CD4-positive, alpha-beta T cell (primary cell): ENCODE data around the gene AADACL4. TPM values are rescaled to one million over a fixed set of nuclear protein-coding genes. Genes with fewer than 3 reads are reported as not detected.
"Not testable (repeated sequence)": the region's sequence is repeated elsewhere in the genome, so short reads cannot be mapped to it uniquely, and the experiment has no call there.

ENCODE experiments used
- ATAC-seq: fragments of 200-7000 bp; cut with Tn5 transposase; one replicate; pipeline ENCODE4 v1.10.0; 2022; ENCODE audit warnings: mild to moderate bottlenecking; ENCODE audit not compliant: poor library complexity
- CTCF ChIA-PET: fragments of 350-600 bp; sonication (Branson Sonifier 250); formaldehyde crosslinking; loops from one replicate; lab custom pipeline; 2021; ENCODE audit warnings: antibody characterized with exemption, inconsistent platforms; lab: Charles Lee
- POLR2A ChIA-PET: fragments of 350-600 bp; sonication (Branson Sonifier 250); formaldehyde crosslinking; loops from one replicate; lab custom pipeline; 2021; ENCODE audit warnings: antibody characterized with exemption, inconsistent platforms; lab: Charles Lee
- DNase-seq, 14 experiments: peaks; one replicate each; pipeline ENCODE4 v3.0.0-alpha.2; 2013 to 2020; ENCODE audit warnings: mixed read lengths in 2 of 14
- H3K27ac ChIP-seq, 2 donors: one replicate each; pipeline versions ENCODE4 v1.5.1 to v1.7.0; 2013; ENCODE audit warnings: low read length in 2 of 2, low read depth in 1 of 2, mild to moderate bottlenecking in 1 of 2
- H3K27me3 ChIP-seq, 2 experiments: 1 replicate in 1 of 2; 2 replicates in 1 of 2; pipeline versions ENCODE4 v1.6.1 to v1.7.0; 2013; ENCODE audit warnings: low read length in 2 of 2, control low read depth in 1 of 2, mild to moderate bottlenecking in 1 of 2, moderate library complexity in 1 of 2; ENCODE audit not compliant: insufficient read depth in 2 of 2, control insufficient read depth in 1 of 2
- H3K36me3 ChIP-seq: one replicate; pipeline ENCODE4 v1.6.1; 2013; ENCODE audit warnings: low read length, control low read depth; ENCODE audit not compliant: insufficient read depth
- H3K4me1 ChIP-seq: one replicate; pipeline ENCODE4 v1.6.1; 2013; ENCODE audit warnings: low read length, control low read depth; ENCODE audit not compliant: insufficient read depth
- H3K4me3 ChIP-seq: one replicate; pipeline ENCODE4 v1.5.1; 2013; ENCODE audit warnings: mild to moderate bottlenecking, low read length, moderate library complexity
- H3K9me3 ChIP-seq, 2 experiments: 1 replicate in 1 of 2; 2 replicates in 1 of 2; pipeline versions ENCODE4 v1.6.1 to v1.7.0; 2013; ENCODE audit warnings: low read length in 2 of 2, mild to moderate bottlenecking in 2 of 2, control low read depth in 1 of 2, moderate library complexity in 1 of 2; ENCODE audit not compliant: control insufficient read depth in 1 of 2, insufficient read depth in 1 of 2
- H3K27ac Mint-ChIP-seq: one replicate; pipeline ENCODE4 v1.8.0; 2020; ENCODE audit warnings: mixed read lengths
- H3K27me3 Mint-ChIP-seq: one replicate; pipeline ENCODE4 v1.8.0; 2021; ENCODE audit warnings: mixed read lengths
- H3K36me3 Mint-ChIP-seq: one replicate; pipeline ENCODE4 v1.8.0; 2021; ENCODE audit warnings: low read depth, mixed read lengths
- H3K4me1 Mint-ChIP-seq: one replicate; pipeline ENCODE4 v1.8.0; 2021; ENCODE audit warnings: low read depth, mixed read lengths
- H3K4me3 Mint-ChIP-seq: one replicate; pipeline ENCODE4 v1.8.0; 2020; ENCODE audit warnings: mild to moderate bottlenecking, mixed read lengths
- H3K9me3 Mint-ChIP-seq: one replicate; pipeline ENCODE4 v1.8.0; 2020; ENCODE audit warnings: mixed read lengths
- intact Hi-C, 2 experiments: fragments of 100-400 bp; cut with DNase I in 1 of 2; cut with micrococcal nuclease in 1 of 2; formaldehyde crosslinking; loops; one replicate each; pipeline versions ENCODE4 v1.15.1 to v1.9.0; 2023 to 2025; cut with DNase I, micrococcal nuclease
- total RNA-seq, 174 experiments: library from RNA in 2 of 174; stranded (reverse) in 2 of 174; gene quantifications; one replicate each; pipeline ENCODE4 v1.2.3 and lab custom pipeline; 2021 to 2026
- TF ChIP-seq, protein P1 (sequence below): fragments of 200-600 bp; IDR thresholded peaks from one replicate; pipeline ENCODE4 v1.8.0; 2022; ENCODE audit warnings: antibody characterized with exemption, mild to moderate bottlenecking

The AADACL4 gene
- total RNA-seq, 2 experiments from 2014 or later: not detected

DNA sequence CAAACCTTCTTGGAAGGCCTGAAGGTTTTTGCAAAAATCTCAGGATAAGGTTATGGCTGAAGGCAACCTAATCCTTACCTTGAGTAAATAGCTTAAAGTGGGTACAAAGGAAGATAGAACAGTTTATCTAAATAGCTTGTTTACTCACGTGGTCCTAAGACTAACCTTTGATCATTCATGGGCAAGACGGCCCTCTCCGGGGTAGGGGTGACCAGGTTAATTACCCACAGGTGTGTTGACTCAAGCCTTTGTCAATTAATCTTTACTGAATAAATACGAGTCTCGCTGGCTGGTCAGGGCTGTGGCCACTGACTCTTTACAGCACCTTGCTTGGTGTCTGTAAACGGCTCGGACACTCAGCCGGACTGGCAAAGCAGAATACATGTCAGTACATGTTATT is 10.8 kb downstream of the AADACL4 start:
- intact Hi-C loops: loop anchor here (5.0 to 10.0 kb wide), 2 partner anchors 537 to 540 kb away; no protein-coding TSS in a partner anchor
- Mint-ChIP-seq H3K9me3 (no peaks in the 10 kb centered on the region), H3K27me3 (peaks cover 21% of the 10 kb centered on the region), H3K36me3 (no peaks in the 10 kb centered on the region), H3K27ac (no peak overlapping the region), H3K4me1 (peaks cover 3% of the 10 kb centered on the region), H3K4me3 (no peak overlapping the region)
- TF ChIP-seq, protein P1, sequence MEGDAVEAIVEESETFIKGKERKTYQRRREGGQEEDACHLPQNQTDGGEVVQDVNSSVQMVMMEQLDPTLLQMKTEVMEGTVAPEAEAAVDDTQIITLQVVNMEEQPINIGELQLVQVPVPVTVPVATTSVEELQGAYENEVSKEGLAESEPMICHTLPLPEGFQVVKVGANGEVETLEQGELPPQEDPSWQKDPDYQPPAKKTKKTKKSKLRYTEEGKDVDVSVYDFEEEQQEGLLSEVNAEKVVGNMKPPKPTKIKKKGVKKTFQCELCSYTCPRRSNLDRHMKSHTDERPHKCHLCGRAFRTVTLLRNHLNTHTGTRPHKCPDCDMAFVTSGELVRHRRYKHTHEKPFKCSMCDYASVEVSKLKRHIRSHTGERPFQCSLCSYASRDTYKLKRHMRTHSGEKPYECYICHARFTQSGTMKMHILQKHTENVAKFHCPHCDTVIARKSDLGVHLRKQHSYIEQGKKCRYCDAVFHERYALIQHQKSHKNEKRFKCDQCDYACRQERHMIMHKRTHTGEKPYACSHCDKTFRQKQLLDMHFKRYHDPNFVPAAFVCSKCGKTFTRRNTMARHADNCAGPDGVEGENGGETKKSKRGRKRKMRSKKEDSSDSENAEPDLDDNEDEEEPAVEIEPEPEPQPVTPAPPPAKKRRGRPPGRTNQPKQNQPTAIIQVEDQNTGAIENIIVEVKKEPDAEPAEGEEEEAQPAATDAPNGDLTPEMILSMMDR: no peak
- Histone ChIP-seq H3K27ac (no peak overlapping the region), H3K4me3 (no peak overlapping the region), H3K27me3 (no peaks in the 10 kb centered on the region), H3K36me3 (no peaks in the 10 kb centered on the region), H3K9me3 (no peaks in the 10 kb centered on the region), H3K4me1 (peaks cover 3% of the 10 kb centered on the region)
- DNase-seq (no peak), ATAC-seq (no peak)
- CTCF ChIA-PET: no interaction called here
- POLR2A ChIA-PET: no interaction called here

DNA sequence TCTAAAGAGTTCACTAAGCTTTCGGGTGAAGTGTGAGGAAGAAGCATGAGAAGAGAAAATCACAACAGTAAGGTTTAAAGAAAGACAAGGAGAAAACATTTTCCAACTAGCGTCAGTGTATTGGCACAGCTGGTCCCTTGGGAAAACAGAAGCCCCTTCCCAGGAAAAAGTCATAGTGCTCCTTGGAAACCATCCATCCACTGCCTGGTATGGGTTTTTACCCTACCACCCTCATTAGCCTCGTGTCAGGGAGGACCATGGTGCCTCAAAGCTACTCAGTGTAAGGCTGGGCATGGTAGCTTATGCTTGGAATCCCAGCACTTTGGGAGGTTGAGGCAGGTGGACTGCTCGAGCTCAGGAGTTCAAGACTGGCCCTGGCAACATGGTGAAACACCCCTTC is 12.7 kb downstream of the AADACL4 start:
- no peak for DNase-seq
- Histone ChIP-seq H3K9me3 (no peaks in the 10 kb centered on the region), H3K4me3 (no peak overlapping the region), H3K36me3 (no peaks in the 10 kb centered on the region), H3K4me1 (peaks cover 3% of the 10 kb centered on the region), H3K27me3 (no peaks in the 10 kb centered on the region), H3K27ac (no peak overlapping the region)
- Mint-ChIP-seq H3K9me3 (no peaks in the 10 kb centered on the region), H3K4me1 (peaks cover 3% of the 10 kb centered on the region), H3K4me3 (no peak overlapping the region), H3K36me3 (no peaks in the 10 kb centered on the region), H3K27me3 (peaks cover 8% of the 10 kb centered on the region), H3K27ac (no peak overlapping the region)
- ATAC-seq: no peak
- ChIA-PET POLR2A (no interaction called here), CTCF (interaction anchor here (0.7 kb wide), 1 partner anchor 14 kb away, joined by 5 read pairs; no protein-coding TSS in a partner anchor)
- TF ChIP-seq, protein P1: no peak
- intact Hi-C loops: loop anchor here (5.0 to 10.0 kb wide), 2 partner anchors 539 to 542 kb away; no protein-coding TSS in a partner anchor

- no peak for DNase-seq
- Histone ChIP-seq H3K27ac (no peak overlapping the region), H3K36me3 (no peaks in the 10 kb centered on the region), H3K4me1 (peaks cover 3% of the 10 kb centered on the region), H3K9me3 (no peaks in the 10 kb centered on the region), H3K4me3 (no peak overlapping the region), H3K27me3 (no peaks in the 10 kb centered on the region)
- Mint-ChIP-seq H3K4me1 (peaks cover 3% of the 10 kb centered on the region), H3K4me3 (no peak overlapping the region), H3K9me3 (no peaks in the 10 kb centered on the region), H3K27ac (no peak overlapping the region), H3K27me3 (peaks cover 1% of the 10 kb centered on the region), H3K36me3 (no peaks in the 10 kb centered on the region)
- TF ChIP-seq, protein P1: no peak
- ChIA-PET POLR2A (no interaction called here), CTCF (interaction anchor here (0.7 to 2.0 kb wide), 2 partner anchors 13 to 56 kb away, joined by 5 to 8 read pairs; no protein-coding TSS in a partner anchor)
- no peak for ATAC-seq
- intact Hi-C loops: loop anchor here (5.0 to 10.0 kb wide), 2 partner anchors 540 to 542 kb away; no protein-coding TSS in a partner anchor
These were observed 13.4 kb downstream of the AADACL4 start for GRCh38 chr1:12657060-12657884.

DNA sequence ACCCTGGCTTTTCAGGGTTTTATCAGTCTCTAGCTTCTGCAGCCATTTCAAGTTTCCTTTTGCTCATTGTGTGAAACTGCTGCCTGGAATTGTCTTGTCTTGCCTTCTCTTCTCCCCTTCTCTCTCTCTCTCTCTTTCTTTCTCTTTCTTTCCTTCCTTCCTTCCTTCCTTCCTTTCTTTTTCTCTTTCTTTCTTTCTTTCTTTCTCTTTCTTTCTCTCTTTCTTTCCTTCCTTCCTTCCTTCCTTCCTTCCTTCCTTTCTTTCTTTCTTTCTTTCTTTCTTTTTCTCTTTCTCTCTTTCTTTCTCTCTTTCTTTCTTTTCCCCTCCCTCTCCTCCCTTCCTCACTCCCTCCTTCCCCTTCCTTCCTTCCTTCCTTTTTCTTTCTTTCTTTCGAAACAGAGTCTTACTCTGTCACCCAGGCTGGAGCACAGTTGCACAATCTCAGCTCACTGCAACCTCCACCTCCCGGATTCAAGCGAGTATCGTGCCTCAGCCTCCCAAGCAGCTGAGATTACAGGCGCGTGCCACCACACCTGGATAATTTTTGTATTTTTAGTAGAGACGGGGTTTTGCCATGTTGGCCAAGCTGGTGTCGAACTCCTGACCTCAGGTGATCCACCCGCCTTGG is 14.1 kb downstream of the AADACL4 start:
- H3K4me1 Mint-ChIP-seq, H3K27me3 Mint-ChIP-seq, DNase-seq, H3K36me3 Mint-ChIP-seq, H3K27me3 ChIP-seq, H3K4me1 ChIP-seq, POLR2A ChIA-PET, H3K9me3 ChIP-seq, H3K36me3 ChIP-seq, H3K4me3 Mint-ChIP-seq, H3K27ac ChIP-seq, H3K4me3 ChIP-seq, H3K27ac Mint-ChIP-seq, ATAC-seq, H3K9me3 Mint-ChIP-seq: not testable (repeated sequence)
- intact Hi-C loops: loop anchor here (2.0 to 10.0 kb wide), 4 partner anchors 37 to 543 kb away; no protein-coding TSS in a partner anchor
- CTCF ChIA-PET: interaction anchor here (1.2 to 2.0 kb wide), 6 partner anchors 10 to 344 kb away, joined by 3 to 17 read pairs (median 7); no protein-coding TSS in a partner anchor
